ENCODE results near the gene PLEKHG4.

DNA sequence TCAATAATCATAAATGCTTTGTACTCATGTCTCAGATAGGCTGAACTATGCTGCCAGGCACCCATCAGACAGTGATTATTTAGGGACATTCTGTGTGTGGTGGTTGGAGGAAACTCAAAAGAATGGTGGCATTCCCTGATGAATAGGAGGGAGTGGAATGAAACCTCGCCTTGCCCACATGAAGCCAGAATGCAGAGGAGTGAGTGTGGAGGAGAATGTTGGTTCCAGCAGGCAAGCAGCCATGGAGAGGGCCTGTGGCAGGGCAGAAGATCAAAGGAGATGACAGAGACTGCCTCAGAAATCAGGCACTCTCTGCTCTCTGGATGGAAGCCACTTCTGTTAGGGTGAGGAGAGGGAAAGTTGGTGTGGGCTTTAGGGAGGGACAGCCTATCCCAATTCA is 24.7 kb downstream of the PLEKHG4 start:
- TF ChIP-seq EP300 (IDR thresholded peaks at IDR 0.05) (no peak), POLR2AphosphoS5 (IDR thresholded peaks at IDR 0.05) (no peak)
- TF ChIP-seq, protein P1, sequence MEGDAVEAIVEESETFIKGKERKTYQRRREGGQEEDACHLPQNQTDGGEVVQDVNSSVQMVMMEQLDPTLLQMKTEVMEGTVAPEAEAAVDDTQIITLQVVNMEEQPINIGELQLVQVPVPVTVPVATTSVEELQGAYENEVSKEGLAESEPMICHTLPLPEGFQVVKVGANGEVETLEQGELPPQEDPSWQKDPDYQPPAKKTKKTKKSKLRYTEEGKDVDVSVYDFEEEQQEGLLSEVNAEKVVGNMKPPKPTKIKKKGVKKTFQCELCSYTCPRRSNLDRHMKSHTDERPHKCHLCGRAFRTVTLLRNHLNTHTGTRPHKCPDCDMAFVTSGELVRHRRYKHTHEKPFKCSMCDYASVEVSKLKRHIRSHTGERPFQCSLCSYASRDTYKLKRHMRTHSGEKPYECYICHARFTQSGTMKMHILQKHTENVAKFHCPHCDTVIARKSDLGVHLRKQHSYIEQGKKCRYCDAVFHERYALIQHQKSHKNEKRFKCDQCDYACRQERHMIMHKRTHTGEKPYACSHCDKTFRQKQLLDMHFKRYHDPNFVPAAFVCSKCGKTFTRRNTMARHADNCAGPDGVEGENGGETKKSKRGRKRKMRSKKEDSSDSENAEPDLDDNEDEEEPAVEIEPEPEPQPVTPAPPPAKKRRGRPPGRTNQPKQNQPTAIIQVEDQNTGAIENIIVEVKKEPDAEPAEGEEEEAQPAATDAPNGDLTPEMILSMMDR (IDR thresholded peaks at IDR 0.05): no peak

Data from sigmoid colon (tissue), 4 donors.